Skin epidermis (tissue), 12 donors: Measurements from ENCODE around the gene COL21A1.
A peak's percentile ranks its signal among the peaks of the same experiment; 100 is the strongest.

Source experiments
- H3K27ac ChIP-seq, 21 experiments: fragments of 200-600 bp; sonication (generic) in 11 of 21; one replicate each; pipeline ENCODE4 v1.5.0; 2020; ENCODE audit warnings: mild to moderate bottlenecking in 3 of 21, inconsistent platforms in 2 of 21, moderate library complexity in 2 of 21
- H3K4me3 ChIP-seq, 7 experiments: fragments of 200-600 bp; sonication (generic) in 2 of 7; one replicate each; pipeline ENCODE4 v1.5.0; 2020; ENCODE audit warnings: inconsistent platforms in 2 of 7, mild to moderate bottlenecking in 2 of 7, moderate library complexity in 1 of 7

The COL21A1 gene

DNA sequence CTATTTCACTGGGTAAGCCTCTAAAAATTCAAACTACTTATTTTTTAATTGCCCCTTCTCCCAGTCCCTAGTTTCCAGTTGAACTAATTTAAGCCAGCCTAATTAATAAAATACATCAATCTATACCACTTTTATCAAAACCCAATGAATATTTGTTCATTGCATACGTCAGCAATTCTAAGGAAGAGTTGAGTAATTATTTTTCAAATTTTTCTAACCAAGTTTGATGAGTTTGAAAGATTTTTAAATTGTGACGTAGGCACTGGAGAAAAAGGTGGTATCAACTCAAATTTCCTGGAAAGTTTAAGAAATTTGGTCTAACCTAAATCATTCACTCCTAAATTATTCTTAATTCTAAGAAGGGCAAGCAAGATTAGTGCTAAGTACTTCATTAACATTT lies 35.7 kb downstream of the COL21A1 start:
- Histone ChIP-seq H3K4me3 (no peak overlapping the region), H3K27ac (no peak overlapping the region)

DNA sequence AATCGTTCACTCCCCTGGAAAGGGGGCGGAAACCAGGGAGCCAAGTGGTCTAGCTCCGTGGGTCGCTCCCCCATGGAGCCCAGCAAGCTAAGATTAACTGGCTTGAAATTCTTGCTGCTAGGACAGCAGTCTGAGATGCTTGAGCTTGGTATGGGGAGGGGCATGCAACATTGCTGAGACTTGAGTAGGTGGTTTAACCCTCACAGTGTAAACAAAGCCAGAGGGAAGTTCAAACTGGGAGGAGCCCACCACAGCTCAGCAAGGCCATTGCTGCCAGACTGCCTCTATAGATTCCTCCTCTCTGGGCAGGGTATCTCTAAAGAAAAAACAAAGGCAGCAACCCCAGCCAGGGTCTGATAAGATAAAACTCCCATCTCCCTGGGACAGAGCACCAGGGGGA lies 43.2 kb downstream of the COL21A1 start:
- Histone ChIP-seq H3K27ac (peak overlapping the region in 1 of 21 experiments; percentile 14), H3K4me3 (no peak overlapping the region)

DNA sequence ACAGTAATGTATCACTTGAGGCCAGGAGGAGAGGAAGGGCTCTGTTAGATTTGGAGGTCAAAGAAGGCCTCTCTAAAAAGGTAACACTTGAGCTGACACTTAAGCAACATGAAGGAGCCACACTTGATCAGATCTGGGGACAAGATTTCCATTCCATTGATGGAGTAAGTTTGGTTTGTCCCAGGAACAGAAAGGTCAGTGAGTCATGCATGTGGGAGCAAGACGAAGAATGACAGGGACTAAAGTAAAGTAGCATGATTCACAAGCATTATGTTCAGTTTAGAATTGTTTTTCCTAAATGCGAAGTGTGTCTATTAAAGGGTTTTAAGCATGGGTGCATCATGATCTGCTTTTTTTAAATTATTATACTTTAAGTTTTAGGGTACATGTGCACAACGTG lies 47.4 kb downstream of the COL21A1 start:
- H3K27ac ChIP-seq = no peak overlapping the region
- no peak overlapping the region for H3K4me3 ChIP-seq

DNA sequence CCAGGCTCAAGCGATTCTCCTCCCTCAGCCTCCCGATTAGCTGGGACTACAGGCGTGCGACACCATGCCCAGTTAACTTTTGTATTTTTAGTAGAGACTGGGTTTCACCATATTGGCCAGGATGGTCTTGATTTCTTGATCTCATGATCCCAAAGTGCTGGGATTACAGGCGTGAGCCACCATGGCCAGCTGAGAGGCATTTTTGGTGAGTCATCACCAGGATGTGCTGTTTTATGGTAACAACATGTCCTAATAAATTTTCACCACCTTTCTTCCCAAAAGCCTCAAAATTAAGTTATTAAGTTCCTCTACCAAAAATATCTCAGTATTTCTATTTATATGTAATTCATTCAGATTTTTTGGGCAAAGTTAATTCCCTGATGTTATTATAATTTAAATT lies 53.5 kb downstream of the COL21A1 start:
- H3K27ac ChIP-seq = no peak overlapping the region
- no peak overlapping the region for H3K4me3 ChIP-seq

DNA sequence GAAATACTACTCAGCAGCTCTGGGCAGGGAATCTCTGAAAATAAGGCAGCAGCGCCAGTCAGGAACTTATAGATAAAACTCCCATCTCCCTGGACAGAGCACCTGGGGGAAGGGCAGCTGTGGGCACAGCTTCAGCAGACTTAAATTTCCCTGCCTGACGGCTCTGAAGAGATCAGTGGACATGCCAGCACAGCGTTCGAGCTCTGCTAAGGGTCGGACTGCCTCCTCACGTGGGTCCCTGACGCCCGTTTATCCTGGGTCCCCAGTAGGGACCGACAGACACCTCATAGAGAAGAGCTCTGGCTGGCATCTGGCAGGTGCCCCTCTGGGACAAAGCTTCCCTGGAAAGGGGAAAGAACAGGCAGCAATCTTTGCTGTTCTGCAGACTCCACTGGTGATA lies 59.0 kb downstream of the COL21A1 start:
- H3K4me3 ChIP-seq = no peak overlapping the region
- H3K27ac ChIP-seq = no peak overlapping the region

DNA sequence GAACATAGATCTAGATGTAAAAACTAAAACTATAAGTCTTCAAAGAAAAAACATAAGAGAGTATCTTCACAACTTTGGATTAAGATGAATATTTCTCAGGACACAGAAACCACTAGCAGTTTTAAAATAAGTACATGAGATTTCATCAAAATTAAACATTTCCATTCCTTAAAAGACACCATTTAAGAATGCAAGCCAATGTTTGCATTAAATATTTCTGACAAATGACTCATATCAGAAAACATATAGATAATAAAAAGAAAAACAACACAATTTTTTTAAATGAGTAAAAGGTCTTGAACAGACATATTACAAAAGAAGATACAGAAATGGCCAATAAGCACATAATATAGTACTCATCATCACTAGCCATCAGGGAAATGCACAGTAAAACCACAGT lies 59.7 kb downstream of the COL21A1 start:
- no peak overlapping the region for H3K27ac ChIP-seq
- H3K4me3 ChIP-seq = no peak overlapping the region

DNA sequence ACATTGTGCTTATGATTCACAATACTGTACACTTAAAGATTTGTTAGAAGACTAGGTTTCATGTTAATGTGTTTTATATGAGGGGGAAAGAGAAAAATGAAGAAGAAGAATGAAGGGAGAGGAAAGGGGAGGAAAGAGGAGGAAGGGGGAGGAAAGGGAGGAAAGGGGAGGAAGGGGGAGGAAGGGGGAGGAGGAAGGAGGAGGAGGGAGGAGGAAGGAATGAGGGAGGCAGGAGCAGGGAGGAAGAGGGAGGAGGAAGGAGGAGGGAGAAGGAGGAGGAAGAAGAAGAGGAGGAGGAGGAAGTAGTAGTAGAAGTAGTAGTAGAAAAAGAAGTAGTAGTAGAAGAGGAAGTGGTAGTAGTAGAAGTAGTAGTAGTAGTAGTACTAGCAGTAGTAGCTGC lies 70.6 kb downstream of the COL21A1 start:
- no peak overlapping the region for H3K27ac ChIP-seq

DNA sequence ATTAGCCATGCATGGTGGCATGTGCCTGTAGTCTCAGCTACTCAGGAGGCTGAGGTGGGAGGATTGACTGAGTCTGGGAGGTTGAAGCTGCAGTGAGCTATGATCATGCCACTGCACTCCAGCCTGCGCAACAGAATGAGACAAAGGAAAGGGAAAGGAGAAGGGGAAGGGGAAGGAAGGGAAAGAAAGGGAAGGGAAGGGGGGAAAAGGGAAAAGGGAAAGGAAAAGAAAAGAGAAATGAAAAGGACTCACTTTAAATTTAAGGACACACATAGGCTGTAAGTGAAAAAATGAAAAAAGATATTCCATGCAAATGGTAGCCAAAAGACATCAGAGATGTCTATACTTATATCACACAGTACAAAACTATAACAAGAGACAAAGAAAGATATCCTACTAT lies 74.2 kb downstream of the COL21A1 start:
- Histone ChIP-seq H3K4me3 (no peak overlapping the region), H3K27ac (no peak overlapping the region)

More for the DNA sequence above, 70.6 kb downstream of the COL21A1 start:
- no peak overlapping the region for H3K4me3 ChIP-seq

DNA sequence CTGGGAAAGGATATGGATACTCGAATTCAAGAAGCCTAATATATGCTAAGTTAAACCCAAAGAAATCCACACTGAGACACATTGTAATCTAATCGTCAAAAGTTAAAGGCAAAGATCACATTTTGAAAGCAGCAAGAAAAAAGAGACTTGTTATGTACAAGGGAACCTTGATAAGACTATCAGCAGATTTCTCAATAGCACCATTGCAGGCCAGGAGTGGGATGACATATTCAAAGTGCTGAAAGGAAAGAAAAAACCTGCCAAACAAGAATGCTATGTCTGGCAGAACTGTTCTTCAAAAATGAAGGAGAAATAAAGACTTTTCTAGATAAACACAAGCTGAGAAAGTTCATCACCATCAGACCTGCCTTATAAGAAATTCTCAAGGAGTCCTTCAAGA lies 75.2 kb downstream of the COL21A1 start:
- Histone ChIP-seq H3K27ac (no peak overlapping the region), H3K4me3 (no peak overlapping the region)

DNA sequence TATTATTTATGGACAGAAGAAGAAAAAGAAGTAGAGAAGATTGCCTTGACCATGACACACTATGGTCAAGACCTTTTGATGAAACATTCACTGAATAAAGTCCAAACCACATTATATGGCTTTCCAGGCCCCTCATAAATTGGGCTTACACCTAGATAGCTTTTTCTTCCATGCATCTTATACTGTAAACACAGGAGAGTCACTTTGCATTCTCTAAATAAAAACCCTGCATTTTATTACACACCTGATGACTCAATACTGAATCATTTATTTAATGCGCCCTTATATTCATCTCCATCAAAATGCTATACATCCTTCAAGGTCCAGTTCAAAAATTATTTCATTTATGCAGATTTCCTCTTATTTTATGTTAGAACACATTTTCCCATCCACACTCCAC lies 78.0 kb downstream of the COL21A1 start:
- no peak overlapping the region for H3K27ac ChIP-seq
- H3K4me3 ChIP-seq = no peak overlapping the region

DNA sequence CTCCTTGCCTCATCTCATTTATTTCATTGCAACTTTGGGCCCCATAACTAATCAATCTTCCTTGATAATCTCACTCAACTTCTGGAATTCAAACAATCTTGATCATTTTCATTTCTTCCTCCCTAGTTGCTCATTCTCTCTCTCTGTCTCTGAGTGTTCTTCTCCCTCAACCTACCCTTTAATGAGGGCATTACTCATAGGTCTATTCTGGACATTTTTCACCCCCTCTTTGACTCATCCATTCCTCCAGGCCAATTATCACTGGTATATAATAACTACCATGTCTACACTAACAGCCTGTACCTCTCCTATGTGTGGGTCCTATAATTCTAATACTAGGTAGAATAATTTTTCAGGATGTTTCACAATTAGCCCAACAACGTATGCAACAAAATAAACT lies 78.8 kb downstream of the COL21A1 start:
- Histone ChIP-seq H3K27ac (no peak overlapping the region), H3K4me3 (no peak overlapping the region)

DNA sequence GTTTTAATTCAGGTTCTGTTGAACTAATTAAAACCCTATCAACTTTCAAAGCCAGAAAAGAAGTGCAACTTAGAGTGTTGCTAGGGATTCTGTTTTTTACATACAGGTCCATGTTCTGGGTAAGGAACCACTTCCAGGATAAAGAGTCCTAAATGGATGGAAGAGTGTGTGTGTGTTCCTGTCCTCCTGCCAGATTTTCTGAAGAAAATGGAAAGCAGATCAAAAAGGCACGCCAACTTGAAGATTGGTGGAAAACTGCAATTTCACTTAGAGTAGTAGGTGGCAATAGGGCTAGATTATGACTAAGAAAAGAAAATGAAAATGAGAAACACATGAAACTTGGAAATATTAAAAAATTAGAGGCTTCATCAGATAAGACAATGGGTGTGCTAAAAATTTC lies 85.3 kb downstream of the COL21A1 start:
- Histone ChIP-seq H3K27ac (no peak overlapping the region), H3K4me3 (no peak overlapping the region)

DNA sequence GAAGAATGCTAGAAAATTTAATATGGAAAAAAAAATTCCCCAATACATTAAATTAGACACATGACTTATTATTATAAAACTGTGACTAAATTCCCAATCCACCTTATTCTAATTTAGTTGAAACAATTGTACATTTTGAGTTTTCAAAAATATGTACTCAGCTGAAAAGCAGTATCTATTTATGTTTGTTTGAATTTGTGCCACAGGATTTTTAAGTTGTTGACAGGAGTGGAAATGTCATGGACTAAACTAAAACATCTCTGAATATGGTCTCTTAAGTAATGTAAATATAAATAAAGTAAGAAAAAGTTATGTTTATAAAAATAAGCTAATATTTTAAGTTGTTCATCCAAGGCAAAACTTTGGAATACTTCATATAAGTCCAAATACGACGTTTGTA lies 86.9 kb downstream of the COL21A1 start:
- Histone ChIP-seq H3K4me3 (no peak overlapping the region), H3K27ac (no peak overlapping the region)

DNA sequence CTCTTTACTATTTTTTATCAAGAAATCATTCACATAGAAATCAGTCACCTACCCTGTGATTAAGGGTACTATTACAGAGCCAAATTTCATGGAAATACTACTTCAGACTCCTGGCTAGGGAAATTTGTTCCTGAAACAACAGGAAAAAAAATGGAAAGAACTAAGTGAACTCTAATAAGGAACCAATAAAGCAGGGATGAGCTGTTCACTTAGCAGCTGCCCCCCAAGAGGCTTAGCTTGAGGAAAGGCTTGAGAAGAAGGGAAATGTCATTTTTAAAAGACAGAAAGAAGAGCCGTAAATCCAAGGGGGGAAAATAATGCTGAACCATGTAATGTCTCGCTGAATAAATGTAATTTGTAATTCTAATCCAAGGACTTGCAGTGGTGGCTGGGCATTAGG lies 88.8 kb downstream of the COL21A1 start:
- Histone ChIP-seq H3K27ac (no peak overlapping the region), H3K4me3 (no peak overlapping the region)

DNA sequence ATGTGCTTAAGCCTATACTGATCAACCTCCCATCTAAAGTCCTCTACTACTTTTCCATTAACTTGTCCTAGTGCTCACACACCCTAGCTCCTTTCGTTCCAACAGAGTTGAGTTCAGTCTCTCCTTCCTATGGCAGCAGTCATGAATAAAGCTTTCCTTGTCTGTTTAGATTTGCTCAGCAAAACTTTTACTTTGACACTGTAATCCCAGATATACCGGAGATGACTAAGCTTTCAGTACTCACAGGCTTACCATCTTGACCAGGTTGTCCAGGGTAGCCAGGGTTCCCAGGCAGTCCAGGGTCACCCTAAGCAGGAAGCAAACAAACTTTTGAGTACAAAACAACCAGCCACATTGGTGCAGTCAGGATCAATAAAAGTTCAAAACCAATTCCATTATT lies 90.7 kb downstream of the COL21A1 start:
- H3K4me3 ChIP-seq = no peak overlapping the region
- no peak overlapping the region for H3K27ac ChIP-seq

DNA sequence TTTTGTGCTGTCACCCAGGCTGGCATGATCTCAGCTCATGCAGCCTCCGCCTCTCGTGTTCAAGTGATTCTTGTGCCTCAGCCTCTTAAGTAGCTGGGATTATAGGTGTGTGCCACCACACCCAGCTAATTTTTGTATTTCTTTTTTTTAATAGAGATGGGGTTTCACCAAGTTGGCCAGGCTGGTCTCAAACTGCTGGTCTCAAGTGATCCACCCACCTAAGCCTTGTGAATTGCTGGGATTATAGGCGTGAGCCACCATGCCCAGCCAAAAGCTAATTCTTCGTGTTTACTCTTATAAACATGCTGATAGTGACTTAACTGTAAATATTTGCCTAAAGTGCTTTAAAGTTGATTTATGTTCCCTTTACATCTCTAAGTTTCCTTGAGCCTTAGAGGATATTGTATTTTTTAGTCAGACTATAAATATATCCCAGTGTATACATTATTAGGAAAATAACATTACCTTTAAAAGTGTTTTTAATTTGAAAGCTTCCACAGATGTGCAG lies 91.7 kb downstream of the COL21A1 start:
- H3K4me3 ChIP-seq = no peak overlapping the region
- no peak overlapping the region for H3K27ac ChIP-seq

DNA sequence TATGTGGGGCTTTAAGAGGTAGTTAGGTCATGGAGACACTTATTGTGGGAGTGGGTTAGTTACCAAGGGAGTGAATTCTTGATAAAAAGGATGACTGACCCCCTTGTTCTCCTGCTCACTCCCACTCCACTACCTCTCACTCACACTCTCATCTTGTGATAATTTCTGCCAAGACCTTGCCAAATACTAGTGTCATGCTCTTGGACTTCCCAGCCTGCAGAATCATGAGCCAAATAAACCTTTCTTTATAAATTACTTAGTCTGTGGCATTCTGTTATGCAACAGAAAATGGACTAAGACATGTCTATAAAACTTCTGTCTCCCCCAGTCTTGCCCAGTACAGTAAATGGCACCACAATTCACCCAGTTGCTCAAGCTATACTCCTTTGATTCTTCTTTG lies 93.3 kb downstream of the COL21A1 start:
- no peak overlapping the region for H3K27ac ChIP-seq
- no peak overlapping the region for H3K4me3 ChIP-seq

DNA sequence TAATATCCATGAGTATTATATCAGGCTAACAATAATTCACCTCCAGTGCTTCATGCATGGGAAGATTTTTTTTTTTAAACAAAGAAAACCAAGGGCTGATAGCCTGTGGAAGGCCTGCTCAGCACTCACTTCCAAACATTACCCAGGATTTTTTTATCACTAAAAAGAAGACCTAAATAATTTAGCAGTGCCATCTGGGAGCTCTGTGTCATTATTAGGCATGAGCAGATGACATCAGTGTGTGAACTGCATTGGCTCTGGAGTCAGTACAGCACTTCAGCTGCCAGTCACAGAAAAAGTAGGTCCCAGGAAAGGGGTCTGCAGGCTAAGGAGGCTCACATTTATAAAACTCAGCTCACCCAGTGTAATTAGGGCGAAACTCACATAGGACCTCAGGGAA lies 94.8 kb downstream of the COL21A1 start:
- Histone ChIP-seq H3K27ac (no peak overlapping the region), H3K4me3 (no peak overlapping the region)

DNA sequence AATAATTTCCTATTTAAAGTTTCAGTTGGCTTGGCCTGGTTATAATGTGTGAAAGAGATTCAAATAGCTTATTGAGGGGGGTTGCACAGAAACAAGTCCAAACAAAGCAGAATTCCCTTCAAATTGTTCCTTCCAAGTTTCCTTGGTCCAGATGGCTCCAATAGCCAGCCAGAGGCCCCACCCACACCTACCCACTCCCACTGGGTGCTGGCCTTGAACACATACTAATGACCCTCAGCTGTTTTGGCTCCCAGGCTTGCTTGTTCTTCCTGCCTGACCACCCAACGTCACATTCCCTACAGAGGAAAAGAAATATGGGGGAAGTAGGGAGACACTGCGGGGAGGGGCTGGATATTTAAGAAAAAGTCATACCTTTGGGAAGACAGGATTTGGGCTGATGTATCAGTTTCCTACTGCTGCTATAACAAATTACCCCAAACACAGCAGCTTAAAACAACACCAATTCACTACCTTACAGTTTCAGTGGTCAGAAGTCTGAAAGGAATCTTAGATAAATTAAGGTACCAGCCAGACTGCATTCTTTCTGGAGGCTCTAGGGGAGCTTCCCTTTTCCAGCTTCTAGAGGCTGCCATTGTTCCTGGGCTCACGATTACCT lies 95.7 kb downstream of the COL21A1 start:
- Histone ChIP-seq H3K4me3 (no peak overlapping the region), H3K27ac (no peak overlapping the region)

DNA sequence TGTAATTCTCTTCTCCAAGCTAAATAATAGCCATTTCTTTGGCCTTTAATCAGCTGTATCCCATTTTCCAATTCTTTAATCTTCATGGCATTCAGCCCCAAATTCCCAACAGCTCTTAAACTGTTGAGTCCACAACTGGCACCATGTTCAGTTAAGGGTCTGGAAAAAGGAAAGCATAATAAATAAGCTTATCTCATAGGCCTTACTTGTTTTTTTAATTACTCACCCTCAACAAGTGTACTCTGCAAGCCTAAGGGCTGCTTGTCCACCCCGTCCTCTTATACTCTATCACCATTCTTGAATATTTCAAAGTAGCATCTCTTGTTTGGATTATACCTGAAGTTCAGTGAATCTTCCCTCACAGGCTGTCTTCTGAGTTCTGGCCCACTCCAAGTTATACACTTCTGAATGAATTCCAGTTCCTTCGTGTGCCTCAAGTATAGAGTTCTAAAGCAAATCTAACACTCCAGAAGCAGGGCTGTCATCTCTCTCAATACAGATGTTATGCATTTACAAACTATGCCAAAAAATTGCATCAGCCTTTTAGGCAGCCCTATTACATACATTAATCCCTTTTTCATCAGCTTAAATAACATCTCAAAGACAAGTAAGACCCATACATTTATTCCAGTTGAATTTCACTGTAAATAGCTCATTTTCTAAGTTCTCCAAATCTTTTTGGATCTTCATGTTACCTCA lies 98.7 kb downstream of the COL21A1 start:
- H3K27ac ChIP-seq = no peak overlapping the region
- H3K4me3 ChIP-seq = no peak overlapping the region

DNA sequence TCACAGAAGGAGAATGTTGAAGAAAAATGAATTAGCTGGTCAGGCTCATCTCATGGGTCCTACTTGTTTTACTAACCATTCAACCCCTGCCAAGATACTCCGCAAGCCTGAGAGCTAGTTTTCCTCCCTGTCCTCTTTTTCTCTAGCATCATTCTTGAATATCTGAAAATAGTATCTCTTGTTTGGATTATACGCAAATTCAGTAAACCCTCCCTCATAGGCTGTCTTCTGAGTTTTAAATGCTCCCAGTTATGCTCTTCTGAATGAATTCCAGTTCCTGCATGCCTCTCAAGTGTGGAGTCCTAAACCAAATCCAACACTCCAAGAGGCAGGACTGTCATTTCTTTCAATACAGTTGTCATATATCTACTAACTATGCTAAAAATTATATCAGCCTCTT lies 99.6 kb downstream of the COL21A1 start:
- H3K27ac ChIP-seq = no peak overlapping the region

DNA sequence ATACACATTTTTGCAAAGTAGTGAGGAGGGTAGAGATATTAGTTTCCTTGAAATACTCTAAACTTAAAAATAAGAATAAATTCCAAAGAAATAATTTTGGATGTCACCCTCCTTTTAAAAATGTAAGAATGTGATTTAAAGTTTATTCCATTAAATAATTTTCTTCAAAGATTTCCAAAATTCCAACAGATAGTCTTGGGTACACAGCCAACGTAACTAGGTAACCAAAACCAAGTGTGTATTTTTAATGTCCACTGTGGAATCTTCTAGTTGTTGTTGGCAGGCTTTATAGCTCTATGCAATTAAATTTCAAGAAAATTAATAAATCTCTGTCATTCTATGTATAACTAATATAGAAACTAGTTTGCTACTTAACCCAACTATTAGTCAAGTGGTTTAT lies 101.3 kb downstream of the COL21A1 start:
- H3K4me3 ChIP-seq = no peak overlapping the region
- no peak overlapping the region for H3K27ac ChIP-seq

More for the DNA sequence above, 99.6 kb downstream of the COL21A1 start:
- H3K4me3 ChIP-seq = no peak overlapping the region
